Small intestine (tissue), 7 donors: ENCODE results near the gene UBE2N. TPM values are rescaled to one million over a fixed set of nuclear protein-coding genes. Genes with fewer than 3 reads are reported as not detected.

ENCODE experiments used
- DNase-seq, 2 donors: peaks; one replicate each; pipeline versions ENCODE4 v3.0.0 to v3.0.0-alpha.2; 2013
- FAIRE-seq: peaks from 2 replicates; lab custom pipeline; 2012; peaks lifted over from hg19 to GRCh38; lab: Jason Lieb, UNC
- H3K27ac ChIP-seq, 3 donors: one replicate each; pipeline ENCODE4 v1.5.1; 2013; ENCODE audit warnings: low read length in 2 of 3, mild to moderate bottlenecking in 2 of 3, control low read depth in 1 of 3, inconsistent platforms in 1 of 3, low read depth in 1 of 3, moderate library complexity in 1 of 3
- H3K27me3 ChIP-seq, 3 donors: one replicate each; pipeline ENCODE4 v1.6.1; 2013; ENCODE audit warnings: low read length in 3 of 3, inconsistent platforms in 1 of 3; ENCODE audit not compliant: control insufficient read depth in 3 of 3, insufficient read depth in 3 of 3
- H3K36me3 ChIP-seq, 3 donors: one replicate each; pipeline ENCODE4 v1.6.1; 2013; ENCODE audit warnings: low read length in 3 of 3, inconsistent platforms in 1 of 3, low read depth in 1 of 3, mild to moderate bottlenecking in 1 of 3, moderate library complexity in 1 of 3; ENCODE audit not compliant: control insufficient read depth in 3 of 3, insufficient read depth in 2 of 3
- H3K4me1 ChIP-seq, 3 donors: one replicate each; pipeline ENCODE4 v1.6.1; 2013; ENCODE audit warnings: low read length in 2 of 3, inconsistent platforms in 1 of 3, low read depth in 1 of 3, mild to moderate bottlenecking in 1 of 3, moderate library complexity in 1 of 3; ENCODE audit not compliant: control insufficient read depth in 3 of 3, insufficient read depth in 2 of 3
- H3K4me3 ChIP-seq, 3 donors: one replicate each; pipeline ENCODE4 v1.5.1; 2013; ENCODE audit warnings: low read length in 3 of 3, control low read depth in 1 of 3, inconsistent platforms in 1 of 3, low read depth in 1 of 3, mild to moderate bottlenecking in 1 of 3, moderate library complexity in 1 of 3
- H3K9me3 ChIP-seq, 2 donors: one replicate each; pipeline ENCODE4 v1.6.1; 2013; ENCODE audit warnings: low read depth in 1 of 2, low read length in 1 of 2; ENCODE audit not compliant: control insufficient read depth in 2 of 2, insufficient read depth in 1 of 2
- WGBS, 3 donors: extraction: QIAGEN DNeasy Blood & Tissue Kit; methylation state at CpG; one replicate each; pipeline ENCODE4 v1.1.7; 2013; 5-methylcytosine and 5-hydroxymethylcytosine counted together
- polyA plus RNA-seq, 4 donors: library from polyadenylated mRNA; stranded (reverse) in 3 of 4; unstranded in 1 of 4; fragments of 200-250 nt in 3 of 4; fragments of 120-200 nt in 1 of 4; gene quantifications; one replicate each; pipeline versions ENCODE4 v1.2.1 to v1.2.3, GENCODE V29; 2013
- donor health status: healthy with polysubstance abuse.
- donor health status: control.
- donor health status: control.
- donor health status: Bipolar disorder and iron deficiency.
- donor health status: healthy.

UBE2N gene
- polyA plus RNA-seq, 4 donors = 47.0 to 87.8 (median 59.9) TPM

DNA sequence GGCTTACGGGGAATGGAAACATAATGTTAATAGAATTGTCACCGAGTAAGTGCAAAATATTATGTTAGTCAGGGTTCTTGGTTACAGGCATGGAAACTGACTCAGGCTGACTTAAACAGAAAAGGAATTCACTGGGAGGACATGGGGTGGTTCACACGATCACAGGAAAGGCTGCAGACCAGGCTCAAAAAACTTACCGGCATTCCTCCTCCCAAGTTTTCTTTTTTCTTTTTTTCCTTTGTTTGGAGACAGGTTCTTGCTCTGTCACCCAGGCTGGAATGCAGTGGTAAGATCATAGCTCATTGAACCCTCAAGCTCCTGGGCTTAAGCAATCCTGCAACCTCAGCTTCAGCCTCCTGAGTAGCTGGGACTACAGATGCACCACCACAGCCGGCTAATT lies 11.9 kb upstream of the UBE2N start:
- WGBS, 3 donors = 88 to 93% (median 92%) methylated on average over 5 of the region's 5 CpGs
- Histone ChIP-seq H3K4me3 (no peak overlapping the region), H3K27me3 (no peaks in the 10 kb centered on the region), H3K36me3 (no peaks in the 10 kb centered on the region), H3K9me3 (no peaks in the 10 kb centered on the region), H3K27ac (no peak overlapping the region), H3K4me1 (no peaks in the 10 kb centered on the region)
- FAIRE-seq (no peak), DNase-seq (no peak)

DNA sequence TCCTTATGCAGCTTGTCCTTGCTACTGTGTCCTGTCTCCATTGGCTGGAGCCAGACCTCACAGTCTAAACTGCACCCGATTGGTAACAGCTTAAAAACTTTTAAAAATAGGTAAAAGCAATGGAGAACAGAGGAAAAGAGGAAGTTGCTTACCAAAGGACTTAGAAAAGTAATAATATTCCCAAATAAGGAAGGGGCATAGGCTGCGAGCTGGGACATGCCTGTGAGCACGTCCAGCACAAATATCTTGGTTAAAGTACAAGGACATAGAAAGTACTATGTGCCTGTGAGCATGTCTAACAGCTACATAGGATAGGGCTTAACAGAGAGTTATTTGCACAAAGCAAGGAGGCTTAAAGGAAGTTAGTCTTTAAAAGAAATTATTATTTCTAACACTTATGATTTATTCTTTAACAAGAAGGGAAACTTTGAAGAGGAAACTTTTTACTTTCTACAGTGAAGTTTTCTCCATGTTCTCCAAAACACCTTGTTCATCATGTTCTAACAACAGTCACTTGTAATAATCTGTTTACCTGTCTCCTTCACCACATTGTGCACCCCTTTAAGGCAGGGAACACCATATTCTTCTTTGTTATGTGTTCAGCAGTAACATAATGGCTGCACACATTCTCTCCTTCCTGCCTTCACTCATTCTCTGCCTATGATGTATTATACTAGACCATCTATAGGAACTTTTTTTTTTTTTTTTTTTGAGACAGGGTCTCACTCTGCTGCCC lies 9.8 kb upstream of the UBE2N start:
- Histone ChIP-seq H3K4me3 (no peak overlapping the region), H3K27ac (no peak overlapping the region), H3K9me3 (no peaks in the 10 kb centered on the region), H3K4me1 (no peaks in the 10 kb centered on the region), H3K36me3 (no peaks in the 10 kb centered on the region), H3K27me3 (no peaks in the 10 kb centered on the region)
- WGBS, 3 donors = 50 to 64% (median 51%) methylated on average over 3 of the region's 3 CpGs
- DNase-seq (peak in 1 of 2 donors; percentile 36), FAIRE-seq (no peak)

DNA sequence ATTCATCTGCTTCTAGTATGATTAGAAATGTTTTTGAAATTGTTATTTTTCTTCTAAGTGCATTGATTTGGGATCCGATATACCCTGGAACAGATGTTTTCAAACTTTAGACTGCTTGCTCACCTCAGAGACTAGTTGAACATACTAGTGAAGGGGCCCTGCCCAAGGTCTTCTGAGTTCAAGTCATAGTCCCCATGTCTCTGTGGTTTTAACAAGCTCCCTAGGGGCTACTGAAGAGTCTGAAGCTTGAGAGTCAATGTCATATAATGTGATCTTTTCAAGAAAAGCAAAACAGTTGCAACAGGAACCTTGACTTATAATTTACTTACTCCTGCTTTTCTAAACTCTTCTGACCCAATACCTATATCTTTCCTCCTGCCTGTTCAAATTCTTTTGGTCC lies 7.5 kb upstream of the UBE2N start:
- Histone ChIP-seq H3K9me3 (no peaks in the 10 kb centered on the region), H3K27me3 (no peaks in the 10 kb centered on the region), H3K4me1 (no peaks in the 10 kb centered on the region), H3K4me3 (no peak overlapping the region), H3K36me3 (no peaks in the 10 kb centered on the region), H3K27ac (no peak overlapping the region)
- DNase-seq (no peak), FAIRE-seq (no peak)
- 90 to 92% (median 91%) methylated on average over 1 of the region's 1 CpG for WGBS, 3 donors

DNA sequence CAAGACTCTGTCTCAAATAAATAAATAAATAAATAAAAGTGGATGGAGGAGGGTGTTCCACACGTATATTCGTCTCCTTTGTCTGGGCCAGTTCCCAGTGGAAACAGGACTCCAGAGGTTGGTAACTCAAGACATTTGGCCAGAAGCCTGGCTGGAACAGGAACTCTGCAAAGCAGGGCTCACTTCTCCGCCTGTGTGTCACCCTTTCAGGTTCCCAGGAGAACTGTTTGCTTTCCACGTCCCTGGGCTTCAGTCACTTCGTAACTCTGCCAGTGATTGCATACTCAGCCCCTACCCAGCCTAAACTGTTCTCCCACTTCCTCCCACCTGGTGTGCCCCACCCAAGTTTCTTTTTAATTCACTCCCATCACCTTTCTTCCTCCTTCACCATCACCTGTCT lies 7.0 kb upstream of the UBE2N start:
- Histone ChIP-seq H3K36me3 (no peaks in the 10 kb centered on the region), H3K4me3 (no peak overlapping the region), H3K9me3 (no peaks in the 10 kb centered on the region), H3K27ac (no peak overlapping the region), H3K27me3 (no peaks in the 10 kb centered on the region), H3K4me1 (no peaks in the 10 kb centered on the region)
- WGBS, 3 donors = 74 to 78% (median 74%) methylated on average over 5 of the region's 5 CpGs
- FAIRE-seq = no peak
- no peak for DNase-seq

DNA sequence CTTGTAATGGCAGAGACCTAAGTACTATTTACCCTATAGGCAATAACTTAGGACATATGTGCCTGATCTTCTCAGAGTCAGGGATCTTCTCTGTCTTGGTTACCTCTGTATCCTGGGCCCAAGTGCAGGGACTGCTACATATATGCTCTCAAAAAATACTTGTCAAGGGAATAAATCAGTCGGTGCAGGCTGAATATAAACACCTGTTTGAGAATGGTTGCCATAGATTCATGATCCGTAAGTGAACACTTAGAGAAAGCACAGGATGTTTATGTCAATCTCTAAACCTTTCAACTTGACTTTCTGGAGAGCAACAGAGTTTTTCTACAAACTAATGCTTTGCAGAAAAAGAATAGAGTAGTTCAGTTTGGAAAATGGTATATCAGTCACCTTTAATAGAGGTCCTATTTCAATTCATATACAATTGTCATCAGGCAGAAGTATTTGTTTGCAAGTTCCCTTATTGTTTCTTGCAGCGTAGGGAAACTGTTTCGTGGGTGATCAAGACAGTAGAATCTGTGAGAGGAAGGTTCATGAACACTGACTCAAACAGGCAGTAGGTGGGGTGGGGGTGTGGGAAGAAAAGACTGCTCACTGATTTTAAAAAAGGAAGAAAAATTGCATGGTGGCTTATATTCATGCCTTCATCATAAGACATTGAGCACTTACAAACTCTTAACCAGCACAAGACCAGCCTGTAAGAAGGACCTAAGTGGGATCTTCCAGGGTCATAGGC lies 6.0 kb upstream of the UBE2N start:
- H3K4me1 ChIP-seq = peaks cover 0 to 6% (median 0%) of the 10 kb centered on the region in 3 donors
- 54 to 80% (median 69%) methylated on average over 4 of the region's 4 CpGs for WGBS, 3 donors
- FAIRE-seq (no peak), DNase-seq (no peak)
- no peaks in the 10 kb centered on the region for H3K27me3 ChIP-seq
- H3K36me3 ChIP-seq = no peaks in the 10 kb centered on the region
- H3K9me3 ChIP-seq = no peaks in the 10 kb centered on the region
- H3K27ac ChIP-seq = no peak overlapping the region
- no peak overlapping the region for H3K4me3 ChIP-seq

DNA sequence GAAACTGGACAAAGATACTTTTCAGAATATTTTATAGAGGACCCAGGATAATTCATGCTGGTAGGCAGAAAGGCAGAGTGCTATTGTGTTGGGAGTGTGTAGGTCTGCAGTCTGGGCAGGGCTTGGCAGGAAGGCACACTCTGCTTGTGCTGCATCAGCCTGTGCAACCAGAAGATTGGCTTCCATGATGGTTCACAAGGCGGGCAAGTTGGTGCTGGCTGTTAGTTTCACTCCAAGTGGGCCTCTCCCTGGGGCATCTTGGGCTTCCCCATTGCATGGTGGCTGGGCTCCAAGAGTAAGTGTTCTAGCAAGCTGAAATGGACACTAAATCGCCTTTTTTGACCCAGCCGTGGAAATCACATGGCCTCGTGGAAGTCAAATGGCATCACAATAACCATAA lies 1.8 kb upstream of the UBE2N start:
- no peaks in the 10 kb centered on the region for H3K36me3 ChIP-seq
- FAIRE-seq = no peak

DNA sequence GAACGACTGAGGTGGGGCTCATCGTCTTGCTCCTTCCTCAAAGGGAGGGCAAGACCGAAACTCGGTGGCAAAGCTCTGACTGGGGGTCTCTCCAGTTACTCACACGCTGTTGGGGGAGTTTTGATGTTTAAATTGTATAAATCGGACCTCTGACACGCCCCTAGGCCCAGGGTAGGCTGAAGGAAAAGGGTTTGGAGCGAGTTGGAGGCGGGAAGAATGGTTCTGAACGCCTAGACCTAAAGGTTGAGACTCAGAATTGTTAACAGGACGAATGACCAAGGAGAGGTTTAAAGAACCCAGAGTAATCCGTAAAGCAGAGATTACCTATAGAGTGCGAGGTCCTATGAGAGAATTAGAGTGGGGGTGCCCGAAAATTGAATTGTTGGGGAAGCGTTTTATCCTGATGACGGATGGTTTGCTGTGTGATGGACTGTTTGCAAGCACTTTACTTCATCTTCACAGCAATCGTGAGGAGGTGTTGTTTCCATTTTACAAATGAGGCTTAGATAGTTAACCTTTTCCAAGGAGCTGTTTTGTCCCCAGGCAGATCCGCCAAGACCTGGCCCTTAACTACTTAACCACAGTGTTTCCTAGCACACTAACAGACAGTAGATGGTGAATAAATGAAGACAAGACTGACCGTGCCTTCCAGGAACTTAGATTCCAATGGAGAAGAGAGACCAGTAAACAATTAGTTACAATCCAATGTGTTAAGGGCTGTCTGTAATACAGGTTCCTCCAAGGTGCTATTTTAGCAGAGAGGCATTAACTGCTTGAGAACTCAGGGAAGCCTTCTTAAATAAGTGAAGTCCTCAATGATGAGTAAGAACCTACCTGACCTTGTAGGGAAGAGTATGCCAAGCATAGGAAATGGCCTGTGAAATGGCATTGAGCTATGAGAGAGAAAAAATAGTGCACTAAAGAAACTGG lies 929 bp upstream of the UBE2N start:
- Histone ChIP-seq H3K27ac (peak overlapping the region; percentile 77 to 98 (median 84)), H3K4me3 (peak overlapping the region; percentile 92 to 100 (median 94)), H3K36me3 (no peaks in the 10 kb centered on the region), H3K9me3 (no peaks in the 10 kb centered on the region), H3K27me3 (no peaks in the 10 kb centered on the region), H3K4me1 (peaks cover 0 to 12% (median 6%) of the 10 kb centered on the region in 3 donors)
- no peak for DNase-seq
- FAIRE-seq = no peak
- WGBS, 3 donors = 3 to 6% (median 5%) methylated on average over 19 of the region's 19 CpGs

More for the DNA sequence above, 1.8 kb upstream of the UBE2N start:
- peaks cover 0 to 12% (median 6%) of the 10 kb centered on the region in 3 donors for H3K4me1 ChIP-seq
- no peaks in the 10 kb centered on the region for H3K9me3 ChIP-seq
- no peak overlapping the region for H3K27ac ChIP-seq
- WGBS, 3 donors = 92 to 99% (median 93%) methylated on average over 4 of the region's 4 CpGs
- H3K4me3 ChIP-seq = no peak overlapping the region
- no peaks in the 10 kb centered on the region for H3K27me3 ChIP-seq
- DNase-seq = no peak

DNA sequence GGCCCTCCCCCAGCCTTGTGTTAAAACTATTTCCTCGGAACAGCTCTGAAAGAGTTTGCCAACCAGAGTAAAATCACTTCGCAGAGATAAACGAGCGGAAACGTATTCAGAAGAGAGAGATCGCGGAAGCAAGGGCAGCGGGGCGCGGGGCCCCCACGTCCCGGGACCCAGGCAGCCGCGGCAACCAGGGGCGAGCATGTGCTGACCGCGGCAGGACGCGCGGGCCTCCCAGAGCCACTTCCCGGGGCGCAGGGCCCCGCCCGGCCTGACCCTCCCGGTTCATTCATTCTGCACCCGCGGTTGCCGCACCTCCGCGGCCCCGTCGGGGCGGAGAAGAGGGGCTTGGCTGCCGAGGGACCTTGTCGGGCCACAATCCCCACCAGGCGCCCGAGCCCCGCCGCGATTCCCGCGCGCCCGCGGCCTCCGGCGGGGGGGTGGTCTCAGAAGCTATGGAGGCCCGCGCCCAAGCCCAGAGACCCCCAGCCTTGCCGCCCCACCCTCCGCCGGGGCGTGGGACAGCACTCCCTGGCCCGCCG lies 598 bp downstream of the UBE2N start:
- H3K27ac ChIP-seq = peak overlapping the region; percentile 84 to 98 (median 91)
- DNase-seq = peak; percentile 51 to 73
- no peaks in the 10 kb centered on the region for H3K36me3 ChIP-seq
- H3K4me3 ChIP-seq = peak overlapping the region; percentile 92 to 100 (median 94)
- WGBS, 3 donors = 0% methylated on average over 26 to 55 of the region's 55 CpGs
- H3K9me3 ChIP-seq = no peaks in the 10 kb centered on the region
- FAIRE-seq = no peak
- H3K4me1 ChIP-seq = peaks cover 0 to 12% (median 8%) of the 10 kb centered on the region in 3 donors
- H3K27me3 ChIP-seq = no peaks in the 10 kb centered on the region
